Measurements from ENCODE around the gene ATP10D. TPM values are rescaled to one million over a fixed set of nuclear protein-coding genes. Genes with fewer than 3 reads are reported as not detected.

The ATP10D gene
- total and polyA plus RNA-seq, 9 of the 15 experiments (the other 6 are each of a cell fraction or from before 2014, with no cell fraction given): 0.10 to 0.36 (median 0.19) TPM; not detected in 1

GRCh38 chr4:47640911-47641310 lies 155.8 kb downstream of the ATP10D start:
- no peaks in the 10 kb centered on the region for H3K36me3 ChIP-seq (ENCODE audit: control insufficient read depth, insufficient read depth, low read length)
- H2AFZ ChIP-seq (ENCODE audit: low read depth, low read length): no peak overlapping the region
- no peak overlapping the region for H3K27ac ChIP-seq (ENCODE audit: extremely low read depth, low read depth, low read length)
- POLR2A ChIA-PET: no interaction called here
- DNase-seq (ENCODE audit: extremely low read depth in 1 of 4, low spot score in 3 of 4) (no peak), ATAC-seq (no peak), FAIRE-seq (no peak)
- H3K9ac ChIP-seq (ENCODE audit: insufficient read depth in 1 of 2, low read depth in 2 of 2, low read length in 2 of 2): no peak overlapping the region
- no peaks in the 10 kb centered on the region for H3K79me2 ChIP-seq (ENCODE audit: control insufficient read depth, insufficient read depth, low read length)
- H3K9me3 ChIP-seq (replicated peaks; ENCODE audit: control insufficient read depth, insufficient read depth, low read depth, low read length): no peaks in the 10 kb centered on the region
- H3K27me3 ChIP-seq (ENCODE audit: control insufficient read depth in 2 of 2, insufficient read depth in 2 of 2, low read length in 2 of 2): no peaks in the 10 kb centered on the region
- H4K20me1 ChIP-seq (replicated peaks; ENCODE audit: control insufficient read depth, insufficient read depth, low read length): no peaks in the 10 kb centered on the region
- no peak overlapping the region for H3K4me2 ChIP-seq (ENCODE audit: insufficient read depth, low read length)
- H3K9me1 ChIP-seq (ENCODE audit: control insufficient read depth, insufficient read depth, low read length): no peaks in the 10 kb centered on the region
- in situ Hi-C loops (cut with MboI): no loop called here
- no TSS peak for BruUV-seq (replicated peaks)
- CTCF ChIA-PET (ENCODE audit: low intra/inter-chr PET ratio): no interaction called here
- TF ChIP-seq, protein P1, sequence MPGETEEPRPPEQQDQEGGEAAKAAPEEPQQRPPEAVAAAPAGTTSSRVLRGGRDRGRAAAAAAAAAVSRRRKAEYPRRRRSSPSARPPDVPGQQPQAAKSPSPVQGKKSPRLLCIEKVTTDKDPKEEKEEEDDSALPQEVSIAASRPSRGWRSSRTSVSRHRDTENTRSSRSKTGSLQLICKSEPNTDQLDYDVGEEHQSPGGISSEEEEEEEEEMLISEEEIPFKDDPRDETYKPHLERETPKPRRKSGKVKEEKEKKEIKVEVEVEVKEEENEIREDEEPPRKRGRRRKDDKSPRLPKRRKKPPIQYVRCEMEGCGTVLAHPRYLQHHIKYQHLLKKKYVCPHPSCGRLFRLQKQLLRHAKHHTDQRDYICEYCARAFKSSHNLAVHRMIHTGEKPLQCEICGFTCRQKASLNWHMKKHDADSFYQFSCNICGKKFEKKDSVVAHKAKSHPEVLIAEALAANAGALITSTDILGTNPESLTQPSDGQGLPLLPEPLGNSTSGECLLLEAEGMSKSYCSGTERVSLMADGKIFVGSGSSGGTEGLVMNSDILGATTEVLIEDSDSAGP (CRISPR knock-in tag; IDR thresholded peaks at IDR 0.05): no peak
- TF ChIP-seq ZBED1 (IDR thresholded peaks at IDR 0.05) (no peak), PURB (CRISPR knock-in tag; IDR thresholded peaks at IDR 0.05; ENCODE audit: low read depth) (no peak), HLTF (IDR thresholded peaks at IDR 0.05) (no peak), ETV6 (IDR thresholded peaks at IDR 0.05; ENCODE audit: borderline replicate concordance in 1 of 2, low read depth in 2 of 2, low read length in 1 of 2) (no peak), ETV6 (CRISPR knock-in tag; IDR thresholded peaks at IDR 0.05; ENCODE audit: borderline replicate concordance) (no peak), NFIX (CRISPR knock-in tag; IDR thresholded peaks at IDR 0.05; ENCODE audit: low read depth) (no peak), ZNF717 (CRISPR knock-in tag; IDR thresholded peaks at IDR 0.05) (no peak), KLF13 (tag; IDR thresholded peaks at IDR 0.05; ENCODE audit: borderline replicate concordance, low read depth) (no peak), ATF1 (CRISPR knock-in tag; IDR thresholded peaks at IDR 0.05) (no peak), ATF1 (tag; IDR thresholded peaks at IDR 0.05) (no peak), ZNF165 (CRISPR knock-in tag; IDR thresholded peaks at IDR 0.05; ENCODE audit: borderline replicate concordance) (no peak), ZNF431 (CRISPR knock-in tag; IDR thresholded peaks at IDR 0.05) (no peak), FOXP1 (CRISPR knock-in tag; IDR thresholded peaks at IDR 0.05) (no peak), ZZZ3 (IDR thresholded peaks at IDR 0.05) (no peak), STAG1 (CRISPR knock-in tag; IDR thresholded peaks at IDR 0.05; ENCODE audit: borderline replicate concordance) (no peak), OTX1 (CRISPR knock-in tag; IDR thresholded peaks at IDR 0.05) (no peak)
- TF ChIP-seq, protein P2, sequence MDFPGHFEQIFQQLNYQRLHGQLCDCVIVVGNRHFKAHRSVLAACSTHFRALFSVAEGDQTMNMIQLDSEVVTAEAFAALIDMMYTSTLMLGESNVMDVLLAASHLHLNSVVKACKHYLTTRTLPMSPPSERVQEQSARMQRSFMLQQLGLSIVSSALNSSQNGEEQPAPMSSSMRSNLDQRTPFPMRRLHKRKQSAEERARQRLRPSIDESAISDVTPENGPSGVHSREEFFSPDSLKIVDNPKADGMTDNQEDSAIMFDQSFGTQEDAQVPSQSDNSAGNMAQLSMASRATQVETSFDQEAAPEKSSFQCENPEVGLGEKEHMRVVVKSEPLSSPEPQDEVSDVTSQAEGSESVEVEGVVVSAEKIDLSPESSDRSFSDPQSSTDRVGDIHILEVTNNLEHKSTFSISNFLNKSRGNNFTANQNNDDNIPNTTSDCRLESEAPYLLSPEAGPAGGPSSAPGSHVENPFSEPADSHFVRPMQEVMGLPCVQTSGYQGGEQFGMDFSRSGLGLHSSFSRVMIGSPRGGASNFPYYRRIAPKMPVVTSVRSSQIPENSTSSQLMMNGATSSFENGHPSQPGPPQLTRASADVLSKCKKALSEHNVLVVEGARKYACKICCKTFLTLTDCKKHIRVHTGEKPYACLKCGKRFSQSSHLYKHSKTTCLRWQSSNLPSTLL (IDR thresholded peaks at IDR 0.05): no peak
- TF ChIP-seq, protein P3, sequence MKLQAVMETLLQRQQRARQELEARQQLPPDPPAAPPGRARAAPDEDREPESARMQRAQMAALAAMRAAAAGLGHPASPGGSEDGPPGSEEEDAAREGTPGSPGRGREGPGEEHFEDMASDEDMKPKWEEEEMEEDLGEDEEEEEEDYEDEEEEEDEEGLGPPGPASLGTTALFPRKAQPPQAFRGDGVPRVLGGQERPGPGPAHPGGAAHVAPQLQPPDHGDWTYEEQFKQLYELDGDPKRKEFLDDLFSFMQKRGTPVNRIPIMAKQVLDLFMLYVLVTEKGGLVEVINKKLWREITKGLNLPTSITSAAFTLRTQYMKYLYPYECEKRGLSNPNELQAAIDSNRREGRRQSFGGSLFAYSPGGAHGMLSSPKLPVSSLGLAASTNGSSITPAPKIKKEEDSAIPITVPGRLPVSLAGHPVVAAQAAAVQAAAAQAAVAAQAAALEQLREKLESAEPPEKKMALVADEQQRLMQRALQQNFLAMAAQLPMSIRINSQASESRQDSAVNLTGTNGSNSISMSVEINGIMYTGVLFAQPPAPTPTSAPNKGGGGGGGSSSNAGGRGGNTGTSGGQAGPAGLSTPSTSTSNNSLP (IDR thresholded peaks at IDR 0.05; ENCODE audit: borderline replicate concordance, low read depth, low read length): no peak
- TF ChIP-seq, protein P4, sequence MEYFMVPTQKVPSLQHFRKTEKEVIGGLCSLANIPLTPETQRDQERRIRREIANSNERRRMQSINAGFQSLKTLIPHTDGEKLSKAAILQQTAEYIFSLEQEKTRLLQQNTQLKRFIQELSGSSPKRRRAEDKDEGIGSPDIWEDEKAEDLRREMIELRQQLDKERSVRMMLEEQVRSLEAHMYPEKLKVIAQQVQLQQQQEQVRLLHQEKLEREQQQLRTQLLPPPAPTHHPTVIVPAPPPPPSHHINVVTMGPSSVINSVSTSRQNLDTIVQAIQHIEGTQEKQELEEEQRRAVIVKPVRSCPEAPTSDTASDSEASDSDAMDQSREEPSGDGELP (CRISPR knock-in tag; IDR thresholded peaks at IDR 0.05; ENCODE audit: borderline replicate concordance): no peak
- H3K4me3 ChIP-seq: no peak overlapping the region
- H3K4me1 ChIP-seq (replicated peaks in 1 of 2; ENCODE audit: control insufficient read depth in 2 of 2, insufficient read depth in 2 of 2, low read length in 2 of 2): no peaks in the 10 kb centered on the region
- intact Hi-C loops (cut with micrococcal nuclease): no loop called here
